Uterus (tissue), 2 donors: ENCODE data around the gene PGAM1.

Source experiments
- CTCF ChIP-seq, 4 experiments: fragments of 200-600 bp in 2 of 4; fragments of 450-650 bp in 2 of 4; sonication (generic) in 2 of 4; IDR thresholded peaks; one replicate each; pipeline ENCODE4 v1.5.1; 2016 to 2019; ENCODE audit warnings: antibody characterized with exemption in 4 of 4, mild to moderate bottlenecking in 2 of 4, moderate library complexity in 1 of 4
- POLR2A ChIP-seq, 2 donors: fragments of 450-650 bp; IDR thresholded peaks; one replicate each; pipeline ENCODE4 v1.6.1; 2016; ENCODE audit warnings: antibody characterized with exemption in 2 of 2, mild to moderate bottlenecking in 1 of 2, moderate library complexity in 1 of 2

- TF ChIP-seq CTCF (IDR thresholded peaks at IDR 0.05) = no peak
- no peak for TF ChIP-seq POLR2A (IDR thresholded peaks at IDR 0.05)
Measured at GRCh38 chr10:97462309-97462708, 36.3 kb downstream of the PGAM1 start.
